HG02588 (cell line): ENCODE results near the gene CCL25.
"Not testable (repeated sequence)": the region's sequence is repeated elsewhere in the genome, so short reads cannot be mapped to it uniquely, and the experiment has no call there.

Source experiments
- ATAC-seq: cut with Tn5 transposase; IDR thresholded peaks from one replicate; pipeline ENCODE4 v1.9.1; 2021; ENCODE audit warnings: mild to moderate bottlenecking, moderate library complexity; ENCODE audit not compliant: unreplicated experiment

CCL25 gene

DNA sequence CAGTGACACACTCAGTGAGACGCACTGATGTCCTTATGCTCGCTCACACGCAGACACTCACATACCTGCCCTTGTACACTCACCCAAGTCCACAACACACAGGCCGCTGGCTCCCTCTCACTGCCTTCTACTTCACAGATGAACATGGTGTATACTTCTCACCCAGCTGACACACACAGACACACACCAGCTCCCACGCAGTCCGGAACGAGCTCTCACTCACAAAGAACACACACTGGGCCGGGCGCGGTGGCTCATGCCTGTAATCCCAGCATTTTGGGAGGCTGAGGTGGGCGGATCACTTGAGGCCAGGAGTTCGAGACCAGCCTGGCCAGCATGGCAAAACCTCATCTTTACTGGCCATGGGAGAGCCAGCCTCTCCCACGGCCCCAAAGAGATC, 31.6 kb downstream of the CCL25 start:
- no peak for ATAC-seq

DNA sequence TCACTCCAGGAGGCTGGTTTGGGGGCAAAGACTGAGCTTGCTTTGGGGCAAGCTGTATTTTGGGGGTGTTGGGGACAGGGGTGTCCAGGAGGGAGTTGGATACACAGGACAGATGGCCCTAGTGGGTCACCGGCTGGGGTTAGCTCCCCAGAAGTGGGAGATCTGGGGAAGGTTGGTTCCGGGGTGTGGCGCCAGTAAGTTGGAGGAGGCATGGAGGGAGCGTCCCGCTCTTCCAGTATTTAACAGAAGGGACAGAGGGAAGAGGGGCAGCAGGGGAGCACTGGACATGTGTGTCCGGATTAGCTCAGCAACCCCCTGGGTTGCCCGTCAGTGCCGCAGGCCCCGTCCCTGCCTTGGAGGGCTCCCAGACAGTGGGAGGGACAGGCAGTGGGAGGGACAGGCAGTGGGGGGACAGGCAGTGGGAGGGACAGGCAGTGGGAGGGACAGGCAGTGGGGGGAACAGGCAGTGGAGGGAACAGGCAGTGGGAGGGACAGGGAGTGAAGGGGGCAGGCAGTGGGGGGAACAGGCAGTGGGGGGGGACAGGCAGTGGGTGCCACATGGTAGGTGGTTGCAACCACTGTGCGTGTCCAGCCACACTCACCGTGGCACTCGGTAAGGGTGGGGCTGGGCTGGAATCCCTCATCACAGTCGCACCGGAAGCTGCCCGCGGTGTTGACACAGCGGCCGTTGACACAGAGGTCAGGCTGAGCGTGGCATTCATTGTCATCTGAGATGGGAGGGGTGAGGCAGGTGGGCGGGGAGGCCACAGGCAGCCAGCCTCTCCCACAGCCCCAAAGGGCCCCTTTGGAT, 33.2 kb downstream of the CCL25 start:
- no peak for ATAC-seq

DNA sequence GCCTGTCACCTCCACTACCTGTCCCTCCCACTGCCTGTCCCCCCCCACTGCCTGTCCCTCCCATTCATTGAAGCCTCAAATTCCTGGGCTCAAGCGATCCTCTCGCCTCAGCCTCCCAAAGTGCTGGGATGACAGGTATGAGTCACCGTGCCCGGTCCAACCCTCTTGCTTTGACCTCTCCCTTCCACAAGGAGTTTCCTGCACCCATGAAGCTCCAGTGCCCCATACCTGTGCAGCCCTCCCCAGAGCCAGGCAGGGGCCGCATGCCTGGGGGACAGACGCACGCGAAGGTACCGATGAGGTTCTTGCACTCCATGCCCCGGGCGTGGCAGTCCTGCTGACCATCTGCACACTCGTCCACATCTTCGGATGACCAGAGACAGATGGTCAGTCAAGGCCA, 34.3 kb downstream of the CCL25 start:
- no peak for ATAC-seq

DNA sequence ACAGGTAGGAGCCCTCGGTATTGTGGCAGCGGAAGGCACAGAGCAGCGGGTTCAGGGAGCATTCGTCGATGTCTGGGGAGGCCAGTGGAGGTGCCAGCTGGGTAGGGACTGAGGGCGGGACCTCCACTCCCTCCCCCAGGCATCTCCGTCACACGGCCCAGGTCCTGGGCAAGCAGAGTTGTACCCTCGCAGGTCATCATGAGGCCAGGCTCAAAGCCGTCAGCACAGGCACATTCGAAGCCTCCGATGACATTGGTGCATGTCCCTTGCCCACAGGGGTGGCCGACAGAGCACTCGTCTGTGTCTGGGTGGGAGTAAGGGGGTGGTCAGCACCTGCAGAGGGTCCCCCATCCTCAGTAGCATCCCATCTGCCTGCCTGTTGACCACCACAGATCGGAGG, 35.3 kb downstream of the CCL25 start:
- no peak for ATAC-seq

DNA sequence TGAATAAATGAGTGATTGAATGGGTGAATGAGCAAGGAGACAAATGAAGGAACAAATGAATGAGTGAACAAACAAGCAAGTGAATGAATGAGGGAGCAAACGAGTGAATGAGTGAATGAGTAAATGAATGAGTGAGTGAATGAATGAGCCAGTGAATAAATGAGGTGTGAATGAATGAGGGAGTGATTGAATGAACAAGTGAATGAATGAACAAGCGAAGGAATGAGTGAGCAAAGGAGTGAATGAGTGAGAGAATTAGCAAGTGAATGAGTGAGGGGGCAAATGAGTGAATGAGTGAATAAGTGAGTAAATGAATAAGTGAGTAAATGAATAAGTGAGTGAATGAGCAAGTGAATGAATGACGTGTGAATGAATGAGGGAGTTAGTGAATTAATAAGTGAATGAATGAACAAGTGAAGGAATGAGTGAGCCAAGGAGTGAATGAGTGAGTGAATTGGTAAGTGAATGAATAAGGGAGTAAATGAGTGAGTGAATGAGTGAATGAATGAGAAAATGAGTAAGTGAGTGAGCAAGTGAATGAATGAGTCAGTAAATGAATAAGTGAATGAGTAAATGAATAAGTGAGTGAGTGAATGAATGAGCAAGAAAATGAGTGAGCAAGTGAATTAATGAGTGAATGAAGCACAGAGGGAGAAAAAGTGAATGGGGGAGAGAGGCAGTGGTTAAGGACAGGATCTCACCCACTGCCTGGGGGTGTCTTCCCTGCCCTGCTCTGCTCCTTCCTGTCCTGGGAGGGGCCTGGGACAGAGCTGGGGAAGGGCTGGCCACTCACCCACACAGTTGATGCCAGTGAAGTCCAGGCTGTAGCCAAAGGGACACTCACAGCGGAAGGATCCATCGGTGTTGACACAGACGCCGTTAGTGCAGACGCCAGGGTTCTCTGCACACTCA, 36.4 kb downstream of the CCL25 start:
- ATAC-seq = no peak

DNA sequence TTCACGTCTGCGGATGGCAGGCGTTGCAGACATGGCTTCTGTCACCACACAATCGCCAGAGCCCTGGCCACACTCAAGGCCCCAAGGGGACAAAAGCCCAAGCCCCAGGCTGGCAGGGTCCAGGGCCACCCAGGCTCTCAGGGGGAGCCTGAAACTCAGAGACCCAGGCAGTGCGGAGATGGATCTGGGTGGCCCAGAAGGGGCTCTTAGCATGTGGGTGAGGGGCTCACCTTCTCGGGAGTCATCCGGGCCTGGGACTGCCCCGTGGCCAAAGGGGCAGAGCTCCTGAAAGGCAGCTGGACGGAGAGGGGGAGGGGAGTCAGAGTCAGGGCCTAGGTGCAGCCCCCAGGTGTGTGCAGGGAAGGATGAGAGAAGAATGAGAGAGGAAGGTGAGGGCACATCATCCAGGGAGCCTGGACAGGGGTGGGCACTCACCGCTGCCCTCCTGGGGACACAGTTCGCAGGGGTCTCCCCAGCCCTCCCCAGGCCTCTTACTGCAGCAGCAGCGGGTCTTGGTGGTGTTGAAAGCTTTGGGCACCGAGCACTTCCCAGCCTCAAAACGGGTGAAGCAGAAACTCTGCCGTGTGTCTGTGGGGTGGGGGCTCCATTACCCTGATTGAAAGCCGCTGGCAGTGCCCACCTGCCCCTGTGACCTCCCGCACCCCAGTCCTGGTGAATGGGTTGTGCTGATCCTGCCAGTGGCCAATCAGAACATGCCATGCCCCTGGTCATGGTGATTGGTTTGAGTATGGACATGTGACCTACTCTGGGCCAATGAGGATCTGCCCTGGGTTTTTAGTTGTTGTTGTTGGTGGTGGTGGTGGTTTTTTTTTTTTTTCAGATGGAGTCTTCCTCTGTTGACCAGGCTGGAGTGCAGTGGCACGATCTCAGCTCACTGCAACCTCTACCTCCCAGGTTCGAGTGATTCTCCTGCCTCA, 37.4 kb downstream of the CCL25 start:
- ATAC-seq = no peak

DNA sequence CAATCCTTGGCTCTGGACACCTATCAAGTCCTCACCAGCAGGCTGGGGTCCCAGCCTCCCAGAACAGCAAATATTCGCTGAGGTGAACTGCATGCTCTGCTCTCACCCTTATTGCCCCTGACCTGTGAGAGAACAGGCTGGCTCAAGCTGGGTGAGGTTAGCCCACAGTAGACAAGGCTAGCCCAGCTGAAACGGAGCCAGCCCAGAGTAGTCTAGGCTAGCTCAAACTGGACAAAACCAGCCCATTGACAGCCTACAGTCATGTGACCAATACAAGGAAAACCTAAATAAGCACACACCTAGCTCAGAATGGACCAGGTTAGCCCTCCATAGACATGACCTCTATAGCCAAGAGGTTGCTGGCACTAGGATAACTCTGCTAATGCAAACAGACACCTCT, 38.4 kb downstream of the CCL25 start:
- no peak for ATAC-seq

DNA sequence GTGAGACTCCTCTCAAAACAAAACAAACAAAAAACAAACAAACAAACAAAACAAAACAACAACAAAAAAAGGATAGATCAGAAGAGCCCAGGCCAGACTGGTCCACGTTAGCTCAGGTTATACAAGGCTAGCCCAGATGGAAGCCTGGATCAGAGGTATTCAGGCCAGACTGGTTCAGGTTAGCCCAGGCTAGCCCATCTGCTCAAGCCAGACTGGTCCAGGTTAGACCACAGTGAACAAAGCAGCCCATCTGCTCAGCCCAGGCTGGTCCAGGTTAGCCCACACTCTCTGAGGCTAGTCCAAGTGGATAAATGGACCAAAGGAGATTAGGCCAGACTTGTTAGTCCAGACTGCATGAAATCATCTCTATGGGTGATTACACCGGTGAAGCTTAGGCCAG, 41.2 kb downstream of the CCL25 start:
- no peak for ATAC-seq

DNA sequence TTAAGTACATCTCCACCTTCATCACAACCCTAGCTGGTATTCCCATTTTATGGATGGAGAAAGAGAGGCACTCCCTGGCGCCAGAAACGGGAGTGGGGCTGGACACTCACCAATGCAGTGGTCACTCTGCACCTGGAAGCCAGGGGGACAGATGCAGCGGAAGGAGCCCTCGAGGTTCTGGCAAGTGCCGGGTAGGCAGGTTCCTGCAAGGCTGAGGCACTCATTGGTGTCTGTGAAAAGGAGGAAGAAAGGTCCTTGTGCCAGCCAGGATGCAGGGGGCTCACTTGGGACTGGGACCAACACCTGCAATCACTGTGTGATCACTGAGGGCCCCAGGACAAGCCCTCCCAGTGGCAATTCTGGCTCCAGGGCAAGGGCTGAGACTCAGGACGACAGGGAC, 41.8 kb downstream of the CCL25 start:
- no peak for ATAC-seq

DNA sequence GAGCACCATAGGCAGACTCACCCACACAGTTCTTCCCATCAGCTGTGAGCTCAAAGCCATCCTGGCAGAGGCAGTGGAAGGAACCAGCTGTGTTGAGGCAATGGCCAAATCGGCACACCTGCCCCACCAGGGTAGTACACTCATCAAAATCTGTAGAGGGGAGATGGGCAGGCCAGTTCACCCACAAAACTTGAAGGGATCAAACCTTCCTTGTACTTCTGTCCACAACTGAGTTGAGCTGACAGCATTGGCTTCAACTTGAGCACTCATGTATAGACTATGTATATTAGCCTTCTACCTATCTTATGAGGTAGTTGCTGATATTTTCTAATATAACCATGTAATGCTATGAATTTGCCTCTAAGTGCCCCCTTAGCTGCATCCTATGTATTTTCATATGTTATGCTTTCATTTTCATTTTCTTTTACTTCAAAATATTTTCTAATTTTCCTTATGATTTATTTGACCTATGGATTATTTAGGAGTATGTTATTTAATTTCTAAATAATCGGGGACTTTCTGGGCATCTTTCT, 42.9 kb downstream of the CCL25 start:
- no peak for ATAC-seq

DNA sequence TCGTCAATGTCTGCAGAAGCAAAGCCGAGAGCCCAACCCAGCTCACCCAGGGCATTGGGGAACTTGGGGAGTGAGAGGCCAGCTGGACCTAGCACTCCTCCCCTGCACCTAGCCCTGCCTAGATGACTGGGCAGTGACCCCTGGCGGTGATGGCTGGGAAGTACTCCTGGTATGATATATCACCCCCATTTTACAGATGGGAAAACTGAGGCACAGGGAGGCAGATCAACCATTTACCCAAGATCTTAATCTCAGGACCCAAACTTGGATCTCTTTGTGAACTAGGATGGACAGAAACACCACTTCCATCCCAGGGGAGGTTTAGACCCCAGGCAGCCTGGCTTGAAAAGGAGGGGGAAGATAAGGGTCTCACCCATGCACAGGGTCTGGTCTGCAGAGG, 43.5 kb downstream of the CCL25 start:
- no peak for ATAC-seq

DNA sequence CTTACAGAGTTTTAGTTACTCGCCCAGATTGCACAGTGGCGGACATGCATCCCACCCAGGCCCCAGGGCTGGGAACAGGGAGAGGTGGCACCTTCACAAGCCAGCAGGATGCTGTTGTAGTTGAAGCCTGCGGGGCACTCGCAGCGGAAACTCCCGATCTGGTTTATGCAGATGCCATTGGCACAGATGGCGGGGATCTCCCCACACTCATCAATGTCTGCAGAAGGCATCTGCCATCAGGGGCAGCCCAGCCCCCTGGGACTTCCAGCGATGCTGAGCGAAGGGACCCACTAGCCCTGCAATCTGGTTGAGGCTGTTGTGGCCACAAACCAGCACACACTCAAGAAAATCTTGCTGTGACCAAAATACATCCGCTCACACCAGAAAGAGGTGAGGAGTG, 44.6 kb downstream of the CCL25 start:
- no peak for ATAC-seq

DNA sequence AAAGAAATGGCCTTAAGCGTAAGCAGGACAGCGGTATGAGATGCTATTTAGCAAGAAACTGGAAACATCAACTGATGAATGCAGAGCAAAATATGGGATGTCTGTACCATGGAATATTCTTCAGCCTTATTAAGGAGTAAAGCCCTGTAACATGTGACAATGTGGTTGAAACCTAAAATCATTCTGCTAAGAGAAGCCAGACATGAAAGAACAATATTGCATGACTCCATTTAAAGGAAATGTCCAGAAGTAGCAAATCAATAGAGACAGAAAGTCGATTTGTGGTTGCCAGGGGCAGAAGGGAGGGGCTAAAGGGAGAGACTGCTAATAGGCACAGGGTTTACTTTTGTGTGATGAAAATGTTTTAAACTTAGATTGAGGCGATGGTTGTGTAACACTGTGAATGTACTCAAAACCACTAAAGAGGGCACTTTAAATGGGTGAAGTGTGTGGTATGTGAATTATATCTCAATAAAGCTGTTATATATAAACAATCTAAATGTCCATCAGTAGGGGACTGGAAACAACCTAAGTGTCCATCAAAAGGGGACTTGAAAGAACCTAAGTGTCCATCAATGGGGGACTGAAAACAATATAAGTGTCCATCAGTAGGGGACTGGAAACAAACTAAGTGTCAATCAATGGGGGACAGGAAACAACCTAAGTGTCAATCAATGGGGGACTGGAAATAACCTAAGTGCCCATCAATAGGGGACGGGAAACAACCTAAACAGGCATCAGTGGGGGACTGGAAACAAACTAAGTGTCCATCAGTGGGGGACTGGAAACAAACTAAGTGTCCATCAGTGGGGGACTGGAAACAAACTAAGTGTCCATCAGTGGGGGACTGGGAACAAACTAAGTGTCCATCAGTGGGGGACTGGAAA, 45.4 kb downstream of the CCL25 start:
- ATAC-seq = no peak

DNA sequence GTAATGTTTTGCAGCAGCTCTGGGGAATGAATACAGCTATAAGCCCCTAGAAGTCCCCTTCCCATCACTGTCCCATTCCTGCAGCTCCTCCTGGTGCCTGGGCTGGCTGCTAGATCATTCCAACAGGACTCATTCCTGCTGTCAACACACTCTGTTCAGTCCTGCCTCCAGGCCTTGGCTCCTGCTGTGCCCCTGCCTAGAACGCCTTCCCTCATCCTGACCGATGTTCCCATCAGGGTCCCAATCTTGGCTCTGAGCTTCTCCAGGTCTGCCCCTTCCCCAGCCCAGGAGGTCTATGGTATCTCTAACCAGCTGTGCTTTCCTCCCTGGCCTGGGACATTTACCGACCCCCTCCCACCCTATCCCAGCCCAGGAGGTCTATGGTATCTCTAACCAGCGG, 48.8 kb downstream of the CCL25 start:
- no peak for ATAC-seq

DNA sequence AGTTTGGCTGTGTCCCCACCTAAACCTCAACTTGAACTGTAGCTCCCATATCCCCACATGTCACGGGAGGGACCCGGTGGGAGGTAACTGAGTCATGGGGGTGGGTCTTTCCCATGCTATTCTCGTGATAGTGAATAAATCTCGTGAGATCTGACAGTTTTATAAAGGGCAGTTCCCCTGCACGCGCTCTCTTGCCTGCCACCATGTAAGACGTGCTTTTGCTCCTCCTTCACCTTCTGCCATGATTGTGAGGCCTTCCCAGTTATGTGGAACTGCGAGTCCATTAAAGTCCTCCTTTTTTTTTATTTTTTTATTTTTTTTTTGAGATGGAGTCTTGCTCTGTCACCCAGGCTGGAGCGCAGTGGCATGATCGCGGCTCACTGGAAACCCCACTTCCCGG, 49.4 kb downstream of the CCL25 start:
- not testable (repeated sequence) for ATAC-seq

DNA sequence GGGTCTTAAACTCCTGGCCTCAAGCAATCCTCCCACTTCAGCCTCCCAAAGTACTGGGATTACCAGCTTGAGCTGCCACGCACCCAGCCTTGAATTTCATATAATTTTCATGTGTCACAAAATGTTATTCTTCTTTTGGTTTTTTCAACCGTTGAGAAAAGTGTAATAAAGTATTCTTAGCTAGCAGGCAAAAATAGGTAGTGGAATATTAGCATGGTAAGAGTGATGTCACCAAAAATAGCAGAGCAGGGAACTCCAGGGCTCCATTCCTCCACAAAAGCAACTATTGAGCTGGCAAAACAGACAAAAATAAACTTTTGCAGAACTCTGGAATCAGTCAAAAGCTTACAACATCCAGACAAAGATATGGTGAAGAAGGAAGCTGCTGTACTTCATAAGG, 52.9 kb downstream of the CCL25 start:
- no peak for ATAC-seq

DNA sequence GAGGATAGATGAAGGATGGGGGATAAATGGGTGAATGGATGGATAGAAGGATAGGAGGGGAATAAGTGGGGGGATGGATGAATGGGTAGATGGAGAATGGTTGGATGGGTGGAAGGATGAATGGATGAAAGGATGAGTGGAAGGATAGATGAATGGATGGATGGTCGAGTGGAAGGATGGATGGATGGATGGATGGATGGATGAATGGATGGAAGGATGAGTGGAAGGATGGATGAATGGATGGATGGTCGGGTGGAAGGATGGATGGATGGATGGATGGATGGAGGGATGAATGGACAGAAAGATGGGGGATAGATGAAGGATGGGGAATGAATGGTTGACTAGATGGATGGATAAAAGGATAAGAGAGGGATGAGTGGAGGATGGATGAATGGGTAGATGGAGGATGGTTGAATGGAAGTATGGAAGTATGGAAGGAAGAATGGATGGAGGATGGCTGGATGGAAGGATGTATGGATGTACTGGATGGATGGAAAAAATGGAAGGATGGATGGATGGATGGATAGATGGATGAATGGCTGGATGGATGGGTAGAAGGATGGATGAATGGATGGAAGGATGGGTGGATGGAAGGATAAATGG, 54.8 kb downstream of the CCL25 start:
- no peak for ATAC-seq

DNA sequence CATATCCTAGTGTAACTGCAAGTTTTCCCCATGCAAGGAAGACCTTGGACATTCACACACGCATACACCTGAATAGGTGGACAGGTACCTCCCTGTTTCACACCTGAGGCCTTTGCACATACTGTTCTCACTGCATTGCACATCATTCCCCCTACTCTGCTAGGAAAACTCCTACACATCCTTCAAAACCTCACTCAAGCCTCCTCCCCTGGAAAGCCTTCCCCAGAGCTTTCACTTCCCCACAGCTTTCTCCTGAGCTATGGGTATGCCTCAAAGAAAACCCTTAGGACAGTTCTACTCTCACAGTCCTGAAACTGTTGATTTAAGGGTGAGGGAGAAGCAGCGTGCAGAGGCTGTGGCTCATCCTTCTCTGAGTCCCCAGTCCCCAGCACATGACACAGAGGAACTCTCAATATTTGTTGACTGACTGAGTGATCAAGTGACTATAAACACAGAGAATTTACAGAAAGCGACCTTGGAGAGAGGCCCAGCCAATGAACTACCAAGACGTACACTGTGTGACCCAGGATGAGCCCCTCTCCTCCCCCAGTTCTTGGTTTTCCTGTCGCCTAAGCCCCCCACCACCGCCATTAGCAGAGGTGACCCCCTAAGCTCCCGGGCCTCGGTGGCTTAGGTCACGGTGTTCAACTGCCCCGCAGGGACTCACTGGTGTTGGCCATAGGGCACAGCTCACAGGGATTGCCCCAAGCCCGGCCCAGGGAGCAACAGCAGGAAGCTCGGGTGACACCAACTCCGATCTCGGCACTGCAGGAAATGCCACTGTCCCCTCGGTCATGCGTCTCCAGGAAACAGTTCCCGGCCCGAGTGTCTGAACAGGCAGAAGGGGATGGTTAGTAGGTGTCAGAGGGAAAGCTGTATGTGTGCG, 56.2 kb downstream of the CCL25 start:
- ATAC-seq = no peak
